BLaER1 (cell line): Measurements from ENCODE around the gene AP2S1.

ENCODE experiments used
- H3K27ac ChIP-seq: shearing (Covaris generic); formaldehyde crosslinking; 2 replicates; pipeline ENCODE4 v1.8.1; 2022
- H3K27me3 ChIP-seq: shearing (Covaris generic); formaldehyde crosslinking; 2 replicates; pipeline ENCODE4 v1.8.1; 2022
- H3K36me3 ChIP-seq: shearing (Covaris generic); formaldehyde crosslinking; 2 replicates; pipeline ENCODE4 v1.8.1; 2022
- H3K4me1 ChIP-seq: shearing (Covaris generic); formaldehyde crosslinking; 2 replicates; pipeline ENCODE4 v1.8.1; 2022
- H3K4me2 ChIP-seq: shearing (Covaris generic); formaldehyde crosslinking; 2 replicates; pipeline ENCODE4 v1.8.1; 2022
- H3K4me3 ChIP-seq: shearing (Covaris generic); formaldehyde crosslinking; 2 replicates; pipeline ENCODE4 v1.8.1; 2022
- H3K9ac ChIP-seq: shearing (Covaris generic); formaldehyde crosslinking; 2 replicates; pipeline ENCODE4 v1.8.1; 2022
- H3K9me3 ChIP-seq: shearing (Covaris generic); formaldehyde crosslinking; 2 replicates; pipeline ENCODE4 v1.8.1; 2022
- H4K20me1 ChIP-seq: shearing (Covaris generic); formaldehyde crosslinking; 2 replicates; pipeline ENCODE4 v1.8.1; 2022
- Cebpa-rat ChIP-seq: shearing (Covaris generic); IDR thresholded peaks from 2 replicates; pipeline ENCODE4 v1.8.1; 2022

AP2S1 gene

GRCh38 chr19:46788968-46789338, 61.7 kb downstream of the AP2S1 start:
- Histone ChIP-seq H3K9me3 (no peaks in the 10 kb centered on the region), H3K27ac (peak overlapping the region; percentile 56; the same call in 1 of the 2 replicates), H3K27me3 (no peaks in the 10 kb centered on the region), H3K4me3 (no peak overlapping the region), H3K4me2 (peak overlapping the region; percentile 73), H3K9ac (peak overlapping the region; percentile 53; the same call in 1 of the 2 replicates), H3K36me3 (peaks cover 23% of the 10 kb centered on the region), H4K20me1 (peaks cover 43% of the 10 kb centered on the region), H3K4me1 (peaks cover 69% of the 10 kb centered on the region)
- TF ChIP-seq Cebpa-rat = no peak

- Histone ChIP-seq H4K20me1 (peaks cover 49% of the 10 kb centered on the region), H3K27ac (peak within 1 kb of the TSS; percentile 95), H3K9me3 (no peaks in the 10 kb centered on the region), H3K4me3 (peak within 1 kb of the TSS; percentile 89), H3K36me3 (peaks cover 29% of the 10 kb centered on the region), H3K4me1 (peaks cover 69% of the 10 kb centered on the region), H3K9ac (peak within 1 kb of the TSS; percentile 99), H3K27me3 (no peaks in the 10 kb centered on the region), H3K4me2 (peak within 1 kb of the TSS; percentile 92)
- no peak for TF ChIP-seq Cebpa-rat
Measured at GRCh38 chr19:46788262-46788967, 62.2 kb downstream of the AP2S1 start, which contains the start of gene SLC1A5. TSS of gene SLC1A5 (minus strand) at chr19:46788594. CDS start at chr19:46787965, 629 bp downstream.
